Tibial artery (tissue), 4 donors: ENCODE data around the gene SLC1A7.

Experiments used
- DNase-seq, 2 donors: peaks; one replicate each; pipeline ENCODE4 v3.0.0-alpha.2; 2019
- H3K27ac ChIP-seq, 2 donors: fragments of 200-600 bp; sonication (generic) in 1 of 2; 1 replicate in 1 of 2; 2 replicates in 1 of 2; pipeline ENCODE4 v1.5.1; 2018 to 2019; ENCODE audit warnings: mild to moderate bottlenecking in 1 of 2
- H3K27me3 ChIP-seq, 2 donors: fragments of 200-600 bp; sonication (generic) in 1 of 2; one replicate each; pipeline versions ENCODE4 v1.5.1 to v1.6.0; 2016 to 2019
- H3K36me3 ChIP-seq, 3 donors: fragments of 200-600 bp; sonication (generic) in 2 of 3; one replicate each; pipeline ENCODE4 v1.5.1; 2016 to 2019; ENCODE audit warnings: mild to moderate bottlenecking in 2 of 3
- H3K4me1 ChIP-seq, 4 donors: fragments of 200-600 bp; sonication (generic) in 2 of 4; 1 replicate in 3 of 4; 2 replicates in 1 of 4; pipeline ENCODE4 v1.5.1; 2016 to 2019
- H3K4me3 ChIP-seq, 2 donors: fragments of 200-600 bp; sonication (generic) in 1 of 2; 1 replicate in 1 of 2; 2 replicates in 1 of 2; pipeline ENCODE4 v1.5.1; 2018 to 2019; ENCODE audit warnings: mild to moderate bottlenecking in 2 of 2
- H3K9me3 ChIP-seq, 3 donors: fragments of 200-600 bp; sonication (generic) in 1 of 3; one replicate each; pipeline ENCODE4 v1.5.1; 2016 to 2019
- CTCF ChIP-seq, 2 experiments: fragments of 200-600 bp in 1 of 2; fragments of 450-650 bp in 1 of 2; IDR thresholded peaks; one replicate each; pipeline ENCODE4 v1.5.1; 2017 to 2019; ENCODE audit warnings: antibody characterized with exemption in 2 of 2, mild to moderate bottlenecking in 1 of 2, moderate library complexity in 1 of 2
- intact Hi-C: fragments of 100-400 bp; cut with DNase I; formaldehyde crosslinking; loops from one replicate; pipeline ENCODE4 v1.15.0; 2023; ENCODE audit warnings: low total_unique reads

SLC1A7 gene

GRCh38 chr1:53060579-53060978 is 81.9 kb downstream of the SLC1A7 start:
- peaks cover 0 to 25% (median 22%) of the 10 kb centered on the region in 4 donors for H3K4me1 ChIP-seq
- peak overlapping the region; percentile 68 to 72 for H3K27ac ChIP-seq
- peaks cover 0 to 8% of the 10 kb centered on the region in 2 donors for H3K27me3 ChIP-seq
- H3K36me3 ChIP-seq, result no peaks in the 10 kb centered on the region
- intact Hi-C loops, result no loop called here
- no peak overlapping the region for H3K4me3 ChIP-seq
- DNase-seq, result peak; percentile 72 to 81
- no peak for TF ChIP-seq CTCF (IDR thresholded peaks at IDR 0.05)
- H3K9me3 ChIP-seq, result no peaks in the 10 kb centered on the region

- no peak overlapping the region for H3K27ac ChIP-seq
- no peaks in the 10 kb centered on the region for H3K9me3 ChIP-seq
- intact Hi-C loops, result no loop called here
- peaks cover 0 to 2% of the 10 kb centered on the region in 2 donors for H3K27me3 ChIP-seq
- no peak for TF ChIP-seq CTCF (IDR thresholded peaks at IDR 0.05)
- H3K4me1 ChIP-seq, result peaks cover 0 to 12% (median 11%) of the 10 kb centered on the region in 4 donors
- no peak for DNase-seq
- H3K36me3 ChIP-seq, result peaks cover 1 to 7% (median 6%) of the 10 kb centered on the region in 3 donors
- H3K4me3 ChIP-seq, result no peak overlapping the region
These were observed 85.3 kb downstream of the SLC1A7 start for GRCh38 chr1:53057127-53057526.

- DNase-seq, result no peak
- no peaks in the 10 kb centered on the region for H3K27me3 ChIP-seq
- H3K36me3 ChIP-seq, result peaks cover 3 to 25% (median 16%) of the 10 kb centered on the region in 3 donors
- no peak overlapping the region for H3K4me3 ChIP-seq
- peaks cover 0 to 35% (median 14%) of the 10 kb centered on the region in 4 donors for H3K4me1 ChIP-seq
- no peak overlapping the region for H3K27ac ChIP-seq
- no peak for TF ChIP-seq CTCF (IDR thresholded peaks at IDR 0.05)
- H3K9me3 ChIP-seq, result no peaks in the 10 kb centered on the region
- intact Hi-C loops, result no loop called here
These were observed 90.8 kb downstream of the SLC1A7 start for GRCh38 chr1:53051676-53052075.

- Histone ChIP-seq H3K9me3 (no peaks in the 10 kb centered on the region), H3K4me3 (no peak overlapping the region), H3K27ac (peak overlapping the region; percentile 26 to 65), H3K27me3 (no peaks in the 10 kb centered on the region), H3K4me1 (peaks cover 0 to 35% (median 14%) of the 10 kb centered on the region in 4 donors), H3K36me3 (peaks cover 3 to 25% (median 16%) of the 10 kb centered on the region in 3 donors)
- no peak for TF ChIP-seq CTCF (IDR thresholded peaks at IDR 0.05)
- no peak for DNase-seq
- intact Hi-C loops, result no loop called here
These were observed 92.1 kb downstream of the SLC1A7 start for GRCh38 chr1:53050310-53050709.

- Histone ChIP-seq H3K4me1 (peaks cover 0 to 35% (median 14%) of the 10 kb centered on the region in 4 donors), H3K9me3 (no peaks in the 10 kb centered on the region), H3K4me3 (no peak overlapping the region), H3K36me3 (peaks cover 3 to 25% (median 16%) of the 10 kb centered on the region in 3 donors), H3K27me3 (no peaks in the 10 kb centered on the region), H3K27ac (peak overlapping the region; percentile 26 to 65)
- DNase-seq, result no peak
- TF ChIP-seq CTCF (IDR thresholded peaks at IDR 0.05), result no peak
- intact Hi-C loops, result no loop called here
These were observed 92.9 kb downstream of the SLC1A7 start for GRCh38 chr1:53049574-53049967.
